Esophagus squamous epithelium (tissue), 5 donors: ENCODE measurements around the gene ZNF672. TPM values are rescaled to one million over a fixed set of nuclear protein-coding genes. Genes with fewer than 3 reads are reported as not detected.

ENCODE experiments used
- DNase-seq: peaks from one replicate; lab custom pipeline; 2025; lab: John Stamatoyannopoulos, UW
- H3K27ac ChIP-seq, 4 donors: fragments of 200-600 bp; sonication (generic); one replicate each; pipeline ENCODE4 v1.5.1; 2016 to 2019; ENCODE audit warnings: mild to moderate bottlenecking in 1 of 4
- H3K27me3 ChIP-seq, 4 donors: fragments of 200-600 bp; sonication (generic); 1 replicate in 3 of 4; 2 replicates in 1 of 4; pipeline versions ENCODE4 v1.5.1 to v1.6.0; 2017 to 2021; ENCODE audit warnings: antibody characterized with exemption in 1 of 4
- H3K36me3 ChIP-seq, 3 donors: fragments of 200-600 bp; sonication (generic); one replicate each; pipeline ENCODE4 v1.5.1; 2016 to 2019
- H3K4me1 ChIP-seq, 3 donors: fragments of 200-600 bp; sonication (generic); one replicate each; pipeline ENCODE4 v1.5.1; 2017 to 2019
- H3K4me3 ChIP-seq, 4 donors: fragments of 200-600 bp; sonication (generic); 1 replicate in 3 of 4; 2 replicates in 1 of 4; pipeline ENCODE4 v1.5.1; 2016 to 2019; ENCODE audit warnings: mild to moderate bottlenecking in 2 of 4, moderate library complexity in 1 of 4
- H3K9me3 ChIP-seq, 3 donors: fragments of 200-600 bp; sonication (generic); one replicate each; pipeline ENCODE4 v1.5.1; 2016 to 2019
- CTCF ChIP-seq, 6 experiments: fragments of 450-650 bp in 4 of 6; fragments of 200-600 bp in 2 of 6; sonication (generic) in 2 of 6; IDR thresholded peaks; one replicate each; pipeline ENCODE4 v1.5.1; 2016 to 2019; ENCODE audit warnings: antibody characterized with exemption in 6 of 6, mild to moderate bottlenecking in 4 of 6, moderate library complexity in 4 of 6
- POLR2A ChIP-seq, 4 donors: fragments of 450-650 bp; IDR thresholded peaks; one replicate each; pipeline ENCODE4 v1.6.1; 2017; ENCODE audit warnings: antibody characterized with exemption in 4 of 4, mild to moderate bottlenecking in 4 of 4, moderate library complexity in 3 of 4
- WGBS, 2 donors: methylation state at CpG; one replicate each; pipeline ENCODE4 v1.1.5; 2018; 5-methylcytosine and 5-hydroxymethylcytosine counted together
- intact Hi-C: fragments of 100-400 bp; cut with DNase I; formaldehyde crosslinking; loops from one replicate; pipeline ENCODE4 v1.15.0; 2022
- total RNA-seq, 4 donors: library from RNA; depleted of rRNA; stranded (reverse); fragments of >200 nt; gene quantifications; one replicate each; pipeline ENCODE4 v1.1.0, GENCODE V29; 2016
- donor health status: DM: yes; HTN: yes; CAD: no.

The ZNF672 gene
- total RNA-seq, 4 donors from 2014 or later: 22.3 to 25.8 (median 24.0) TPM

- no peak for DNase-seq
- Histone ChIP-seq H3K4me3 (no peak overlapping the region), H3K27me3 (no peaks in the 10 kb centered on the region), H3K27ac (no peak overlapping the region), H3K9me3 (no peaks in the 10 kb centered on the region), H3K4me1 (peaks cover 5 to 26% (median 11%) of the 10 kb centered on the region in 3 donors), H3K36me3 (peaks cover 21 to 81% (median 57%) of the 10 kb centered on the region in 3 donors)
- TF ChIP-seq POLR2A (IDR thresholded peaks at IDR 0.05) (no peak), CTCF (IDR thresholded peaks at IDR 0.05) (no peak)
- WGBS, 2 donors: 93 to 94% methylated on average over 3 to 27 of the region's 76 CpGs
- intact Hi-C loops: no loop called here
These were observed 9.3 kb downstream of the ZNF672 start for GRCh38 chr1:248847181-248847955.

DNA sequence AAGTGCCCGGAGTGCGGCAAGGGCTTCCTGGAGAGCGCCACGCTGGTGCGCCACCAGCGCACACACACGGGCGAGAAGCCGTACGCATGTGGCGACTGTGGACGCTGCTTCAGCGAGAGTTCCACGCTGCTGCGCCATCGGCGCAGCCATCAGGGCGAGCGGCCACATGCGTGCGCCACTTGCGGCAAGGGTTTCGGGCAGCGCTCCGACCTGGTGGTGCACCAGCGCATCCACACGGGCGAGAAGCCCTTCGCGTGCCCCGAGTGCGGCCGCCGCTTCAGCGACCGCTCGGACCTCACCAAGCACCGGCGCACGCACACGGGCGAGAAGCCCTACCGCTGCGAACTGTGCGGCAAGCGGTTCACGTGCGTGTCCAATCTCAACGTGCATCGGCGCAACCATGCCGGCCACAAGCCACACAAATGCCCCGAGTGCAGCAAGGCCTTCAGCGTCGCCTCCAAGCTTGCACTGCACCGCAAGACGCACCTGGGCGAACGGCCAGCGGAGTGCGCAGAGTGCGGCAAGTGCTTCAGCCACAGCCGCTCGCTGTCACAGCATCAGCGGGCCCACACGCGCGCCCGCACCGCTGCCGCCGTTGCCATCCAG is 10.0 kb downstream of the ZNF672 start:
- 96 to 97% methylated on average over 20 to 31 of the region's 72 CpGs for WGBS, 2 donors
- DNase-seq: no peak

DNA sequence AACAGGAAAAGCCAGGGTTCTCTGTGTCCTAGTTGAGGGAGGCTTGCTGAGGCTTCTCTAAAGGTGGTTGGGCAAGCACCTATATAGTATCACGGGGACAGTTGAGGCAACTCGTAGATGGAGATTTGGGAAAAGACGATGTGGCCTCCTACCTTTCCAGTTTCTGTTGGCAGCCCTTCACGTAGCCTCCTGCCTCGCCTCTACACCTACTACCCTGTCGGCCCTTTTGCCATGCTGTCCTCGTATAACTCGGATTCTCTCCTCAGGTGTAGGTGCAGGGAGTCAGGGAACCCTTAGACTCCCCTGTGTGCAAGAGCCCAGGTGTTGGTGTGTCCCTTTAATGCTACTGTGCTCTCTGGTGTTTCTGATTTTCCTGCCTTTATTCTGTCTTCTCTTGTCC is 10.6 kb downstream of the ZNF672 start:
- H3K36me3 ChIP-seq: peaks cover 21 to 92% (median 57%) of the 10 kb centered on the region in 3 donors

More for the DNA sequence above, 10.0 kb downstream of the ZNF672 start:
- H3K4me3 ChIP-seq: no peak overlapping the region
- H3K27ac ChIP-seq: no peak overlapping the region
- H3K27me3 ChIP-seq: no peaks in the 10 kb centered on the region
- intact Hi-C loops: no loop called here
- H3K9me3 ChIP-seq: no peaks in the 10 kb centered on the region
- TF ChIP-seq CTCF (IDR thresholded peaks at IDR 0.05) (no peak), POLR2A (IDR thresholded peaks at IDR 0.05) (no peak)
- peaks cover 21 to 87% (median 57%) of the 10 kb centered on the region in 3 donors for H3K36me3 ChIP-seq
- peaks cover 0 to 24% (median 5%) of the 10 kb centered on the region in 3 donors for H3K4me1 ChIP-seq

GRCh38 chr1:248849152-248849551 is 11.1 kb downstream of the ZNF672 start:
- Histone ChIP-seq H3K4me1 (peaks cover 0 to 19% (median 0%) of the 10 kb centered on the region in 3 donors), H3K9me3 (no peaks in the 10 kb centered on the region), H3K4me3 (no peak overlapping the region), H3K27ac (no peak overlapping the region), H3K27me3 (no peaks in the 10 kb centered on the region), H3K36me3 (peaks cover 21 to 97% (median 57%) of the 10 kb centered on the region in 3 donors)
- DNase-seq: no peak
- WGBS, 2 donors: 52% methylated on average over 2 of the region's 3 CpGs; no CpG with 5 or more reads in 1 of the 2 donors
- TF ChIP-seq POLR2A (IDR thresholded peaks at IDR 0.05) (no peak), CTCF (IDR thresholded peaks at IDR 0.05) (no peak)
- intact Hi-C loops: no loop called here

More for the DNA sequence above, 10.6 kb downstream of the ZNF672 start:
- peaks cover 0 to 24% (median 1%) of the 10 kb centered on the region in 3 donors for H3K4me1 ChIP-seq
- intact Hi-C loops: no loop called here
- H3K27me3 ChIP-seq: no peaks in the 10 kb centered on the region
- DNase-seq: no peak
- no peak overlapping the region for H3K4me3 ChIP-seq
- no peak overlapping the region for H3K27ac ChIP-seq
- WGBS, 2 donors: 81 to 93% methylated on average over 8 of the region's 8 CpGs
- no peaks in the 10 kb centered on the region for H3K9me3 ChIP-seq
- no peak for TF ChIP-seq CTCF (IDR thresholded peaks at IDR 0.05)
- TF ChIP-seq POLR2A (IDR thresholded peaks at IDR 0.05): no peak

DNA sequence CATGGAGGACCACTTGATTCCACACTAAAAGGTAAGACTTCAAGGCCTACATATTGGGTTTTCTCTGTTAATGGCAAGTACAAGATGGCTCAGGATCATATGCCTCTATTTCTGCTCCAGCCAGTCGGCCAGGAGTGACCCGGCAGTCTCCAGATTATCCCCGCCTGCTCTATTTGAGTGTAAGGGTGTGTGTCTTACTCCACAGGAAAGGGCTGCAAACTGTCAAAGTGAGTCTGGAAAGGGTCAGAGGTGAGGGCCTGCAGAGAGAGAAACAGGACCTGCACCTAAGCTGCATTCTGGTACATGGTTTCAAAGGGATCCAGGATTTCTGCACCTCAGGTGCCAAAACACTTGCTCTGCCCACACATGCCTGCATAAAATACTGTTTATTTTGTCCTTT is 11.6 kb downstream of the ZNF672 start:
- Histone ChIP-seq H3K9me3 (no peaks in the 10 kb centered on the region), H3K4me3 (no peak overlapping the region), H3K36me3 (peaks cover 21 to 99% (median 55%) of the 10 kb centered on the region in 3 donors), H3K4me1 (peaks cover 0 to 14% (median 0%) of the 10 kb centered on the region in 3 donors), H3K27ac (no peak overlapping the region), H3K27me3 (no peaks in the 10 kb centered on the region)
- WGBS, 2 donors: 83 to 89% methylated on average over 3 of the region's 3 CpGs
- TF ChIP-seq POLR2A (IDR thresholded peaks at IDR 0.05) (no peak), CTCF (IDR thresholded peaks at IDR 0.05) (no peak)
- intact Hi-C loops: no loop called here
- no peak for DNase-seq
